Stimulated activated CD8-positive, alpha-beta memory T cell treated with anti-CD3 and anti-CD28 coated beads, Interleukin-2, amount 100 ng/mL, for 48 hours (primary cell): ENCODE results near the gene ASL.
A peak's percentile ranks its signal among the peaks of the same experiment; 100 is the strongest.
"Not testable (repeated sequence)": the region's sequence is repeated elsewhere in the genome, so short reads cannot be mapped to it uniquely, and the experiment has no call there.

Source experiments
- DNase-seq, 2 donors: peaks; one replicate each; pipeline ENCODE4 v3.0.0-alpha.2; 2020; ENCODE audit warnings: low read depth in 2 of 2

The ASL gene

DNA sequence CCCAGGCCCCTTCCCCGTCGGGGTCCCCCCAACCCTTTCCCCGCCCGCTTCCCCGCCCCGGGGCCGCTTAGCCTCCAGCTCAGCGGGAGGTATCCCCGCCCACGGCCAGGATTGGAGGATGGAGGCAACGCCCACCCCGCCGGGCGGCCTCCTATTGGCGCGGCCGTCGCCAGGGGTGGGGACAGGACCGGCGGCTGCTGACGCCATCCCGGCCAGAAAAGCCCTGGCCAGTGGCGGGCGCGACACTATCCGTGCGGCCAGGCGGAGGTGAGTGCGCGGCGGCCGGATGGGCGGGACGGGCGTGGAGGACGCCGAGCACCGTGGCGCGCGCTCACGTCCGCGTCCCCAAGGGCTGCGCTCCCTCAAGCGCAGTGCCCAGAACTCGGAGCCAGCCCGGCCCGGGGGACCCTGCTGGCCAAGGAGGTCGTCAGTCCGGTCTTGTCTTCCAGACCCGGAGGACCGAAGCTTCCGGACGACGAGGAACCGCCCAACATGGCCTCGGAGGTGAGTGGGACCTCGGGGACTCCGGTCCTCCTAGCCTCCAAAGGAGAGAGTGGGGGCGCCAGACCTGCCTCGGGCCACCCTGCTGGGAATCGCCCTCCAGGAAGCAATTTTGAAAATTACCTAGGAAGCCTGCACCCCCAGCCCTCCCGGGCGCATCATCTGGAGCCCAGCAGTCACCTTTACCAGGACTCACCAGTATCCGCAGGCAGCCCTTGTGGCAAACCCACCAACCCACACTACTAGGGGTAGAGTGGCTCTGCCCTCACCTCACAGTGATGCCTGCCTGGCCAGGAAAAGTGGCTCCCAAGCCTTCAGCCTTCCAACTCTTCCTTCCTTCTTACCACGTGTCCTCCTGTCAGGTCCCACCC lies at the start of gene ASL:
Gene ASL, plus strand, starts transcription at position 230 of the 872 bp plus-strand sequence. Its CDS starts 263 bp downstream, at position 493.
- peak; percentile 89 to 90 for DNase-seq

DNA sequence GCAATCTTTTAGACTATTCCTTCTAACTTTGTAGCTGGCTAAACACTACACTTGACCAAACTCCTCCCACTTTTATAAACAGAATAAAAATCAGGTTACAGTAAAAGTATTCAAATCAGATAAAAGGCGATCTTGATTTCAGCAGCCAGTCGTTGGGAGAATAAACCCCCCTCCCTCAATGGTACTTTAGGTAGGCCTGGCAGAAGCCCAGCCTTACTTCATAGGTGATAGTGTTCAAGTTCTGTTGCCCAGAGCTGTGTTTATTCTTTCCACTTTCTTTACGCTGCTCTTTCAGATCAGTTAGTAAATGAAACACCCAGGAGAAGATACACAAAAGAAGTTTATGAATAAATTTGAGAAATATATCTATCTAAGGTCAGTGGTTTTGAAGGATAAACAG lies 47.3 kb upstream of the ASL start:
- DNase-seq, result not testable (repeated sequence)

- DNase-seq, result no peak
Observed at GRCh38 chr7:66033471-66034385, 41.9 kb upstream of the ASL start.

DNA sequence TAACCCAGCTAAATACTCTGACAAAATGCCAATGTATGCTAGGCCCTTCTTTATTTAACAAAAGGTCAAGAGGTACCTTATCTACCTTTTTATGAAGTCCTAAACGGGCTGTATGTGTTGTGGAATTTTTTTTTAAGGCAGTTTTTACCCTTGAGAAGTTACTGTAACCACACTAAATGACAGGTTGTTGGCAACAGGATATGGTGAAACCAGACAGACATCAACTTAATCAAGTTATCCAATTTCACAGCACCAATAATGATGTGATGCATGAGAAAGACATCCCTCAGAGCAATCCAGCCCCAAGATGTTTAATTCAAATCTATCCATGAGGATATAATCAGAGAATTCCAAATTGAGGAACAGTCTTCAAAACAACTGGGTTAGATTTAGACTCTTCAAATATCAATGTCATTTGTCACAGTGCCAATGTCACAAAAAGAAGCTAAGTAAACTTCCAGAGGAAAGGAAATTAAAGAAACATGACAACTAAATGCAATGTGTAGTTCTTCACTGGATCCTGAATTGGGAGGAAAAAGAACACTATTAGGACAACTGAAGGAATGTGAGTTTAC lies 41.1 kb upstream of the ASL start:
- DNase-seq, result not testable (repeated sequence)

DNA sequence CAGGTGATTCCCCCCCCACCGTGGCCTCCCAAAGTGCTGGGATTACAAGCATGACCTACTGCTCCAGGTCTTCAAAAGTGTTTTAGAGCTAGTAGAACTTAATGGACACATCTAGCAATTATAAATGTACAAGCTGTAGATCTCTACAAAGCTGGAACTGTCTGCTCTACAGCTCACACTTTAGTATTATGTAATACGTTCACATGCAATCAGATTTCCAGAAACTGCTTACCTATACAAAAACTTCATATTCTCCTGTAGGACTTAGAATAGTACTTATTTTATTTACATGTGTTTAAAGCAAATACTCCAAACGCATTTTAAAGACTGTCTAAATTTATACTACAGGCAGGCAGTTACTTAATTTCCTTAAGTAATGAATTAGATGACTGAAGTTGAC lies 39.2 kb upstream of the ASL start:
- no peak for DNase-seq

GRCh38 chr7:66036788-66037187 lies 38.8 kb upstream of the ASL start:
- no peak for DNase-seq

- DNase-seq, result no peak
Observed at GRCh38 chr7:66039094-66039670, 36.4 kb upstream of the ASL start.

- DNase-seq, result peak; percentile 8 to 9
Observed at GRCh38 chr7:66043681-66044497, 31.7 kb upstream of the ASL start.

- not testable (repeated sequence) for DNase-seq
Observed at GRCh38 chr7:66044498-66044854, 31.1 kb upstream of the ASL start.

DNA sequence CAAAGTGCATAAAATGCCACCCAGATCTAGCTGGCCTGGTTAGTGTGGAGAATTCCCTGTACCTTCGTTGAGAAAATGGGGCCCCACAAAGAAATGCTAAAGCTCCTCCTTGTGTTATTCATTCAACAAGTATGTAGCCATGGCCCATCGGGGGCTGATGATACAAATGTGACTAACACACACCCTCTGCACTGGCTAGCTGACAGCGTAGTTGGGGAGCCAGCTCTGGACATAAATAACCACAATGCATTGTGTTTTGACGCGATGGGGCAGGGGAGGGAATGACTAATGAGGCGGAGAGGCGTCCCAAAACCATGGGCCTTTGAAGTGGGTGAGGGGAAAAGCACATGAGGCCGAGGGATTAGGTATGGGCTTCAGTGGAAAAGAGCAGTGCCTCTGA lies 28.2 kb upstream of the ASL start:
- no peak for DNase-seq

- not testable (repeated sequence) for DNase-seq
Observed at GRCh38 chr7:66049886-66050285, 25.7 kb upstream of the ASL start.

DNA sequence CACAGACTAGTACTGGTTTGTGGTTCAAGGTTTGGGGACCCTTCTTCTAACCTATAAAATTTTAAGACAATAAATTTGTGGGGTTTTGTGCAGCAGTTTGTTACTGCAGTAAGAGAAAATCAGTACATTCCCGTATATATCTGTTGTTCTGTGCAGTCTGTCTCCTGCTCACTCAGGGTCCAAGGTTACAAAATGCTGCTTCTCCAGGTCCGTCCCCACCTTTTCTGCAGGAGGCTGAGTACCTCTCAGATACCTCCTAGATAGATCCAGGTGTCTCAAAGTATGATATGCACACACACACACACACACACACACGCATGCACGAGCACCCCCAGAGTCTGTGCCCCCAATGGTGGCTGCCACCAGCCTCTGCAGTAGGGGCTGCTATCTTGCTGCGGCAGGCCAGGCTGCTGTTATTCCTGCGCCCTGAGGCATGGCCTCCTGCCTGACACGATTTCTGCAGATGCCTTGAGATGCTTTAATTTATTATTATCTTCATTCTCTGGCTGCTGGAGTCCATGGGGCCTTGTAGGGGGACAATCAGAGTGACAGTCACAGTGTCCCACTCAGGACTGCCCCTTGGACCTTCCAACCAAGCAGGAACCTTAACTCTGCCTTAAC lies 25.2 kb upstream of the ASL start:
- no peak for DNase-seq

DNA sequence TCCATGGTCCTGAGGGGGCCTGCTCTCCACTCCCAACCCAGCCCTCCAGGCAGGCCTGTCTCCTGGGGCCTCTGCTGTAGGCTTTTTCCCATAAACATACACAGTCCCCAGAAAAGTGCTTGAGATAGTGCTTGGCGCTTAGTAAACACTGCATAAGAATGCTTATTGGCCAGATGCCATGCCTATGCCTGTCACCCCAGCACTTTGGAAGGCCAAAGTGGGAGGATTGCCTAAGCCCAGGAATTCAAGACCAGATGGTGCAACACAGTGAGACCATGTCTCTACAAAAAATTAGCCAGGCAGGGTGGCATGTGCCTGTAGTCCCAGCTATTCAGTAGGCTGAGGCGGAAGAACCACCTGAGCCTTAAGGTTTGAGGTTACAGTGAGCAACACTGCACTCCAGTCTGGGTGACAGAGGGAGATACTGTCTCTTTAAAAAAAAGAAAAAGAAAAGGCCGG lies 24.6 kb upstream of the ASL start:
- DNase-seq, result no peak

- no peak for DNase-seq
Observed at GRCh38 chr7:66052447-66052846, 23.2 kb upstream of the ASL start.

- DNase-seq, result no peak
Observed at GRCh38 chr7:66054063-66054462, 21.6 kb upstream of the ASL start.

- DNase-seq, result no peak
Observed at GRCh38 chr7:66055321-66055956, 20.2 kb upstream of the ASL start.

DNA sequence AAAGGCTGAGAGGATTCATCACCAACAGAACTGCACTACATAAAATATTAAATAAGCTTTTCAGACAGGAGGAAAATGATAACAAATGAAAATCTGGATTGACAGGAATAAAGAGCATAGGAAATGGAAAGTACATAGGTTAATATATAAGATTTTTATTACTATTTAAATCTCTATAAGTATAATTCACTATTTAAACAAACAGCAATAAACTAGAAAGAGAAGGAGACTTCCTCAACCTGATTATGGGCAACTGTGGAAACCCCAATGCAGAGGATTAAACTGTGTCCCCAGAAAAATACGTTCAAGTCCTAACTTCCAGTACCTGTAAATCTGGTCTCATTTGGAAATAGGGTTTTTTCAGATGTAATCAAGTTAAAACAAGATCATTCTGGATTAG lies 14.8 kb upstream of the ASL start:
- DNase-seq, result no peak

- no peak for DNase-seq
Observed at GRCh38 chr7:66069732-66070131, 5.9 kb upstream of the ASL start.

- no peak for DNase-seq
Observed at GRCh38 chr7:66070222-66070621, 5.4 kb upstream of the ASL start.

- not testable (repeated sequence) for DNase-seq
Observed at GRCh38 chr7:66072208-66072607, 3.4 kb upstream of the ASL start.
